ENCODE results near the gene TACR1. TPM values are rescaled to one million over a fixed set of nuclear protein-coding genes. Genes with fewer than 3 reads are reported as not detected.
A peak's percentile ranks its signal among the peaks of the same experiment; 100 is the strongest.

The TACR1 gene
- total and polyA plus RNA-seq, 2 experiments from 2014 or later: 3.5 to 7.3 TPM

GRCh38 chr2:75099521-75099922 is 99.8 kb downstream of the TACR1 start (continued):
- TF ChIP-seq, protein P1, sequence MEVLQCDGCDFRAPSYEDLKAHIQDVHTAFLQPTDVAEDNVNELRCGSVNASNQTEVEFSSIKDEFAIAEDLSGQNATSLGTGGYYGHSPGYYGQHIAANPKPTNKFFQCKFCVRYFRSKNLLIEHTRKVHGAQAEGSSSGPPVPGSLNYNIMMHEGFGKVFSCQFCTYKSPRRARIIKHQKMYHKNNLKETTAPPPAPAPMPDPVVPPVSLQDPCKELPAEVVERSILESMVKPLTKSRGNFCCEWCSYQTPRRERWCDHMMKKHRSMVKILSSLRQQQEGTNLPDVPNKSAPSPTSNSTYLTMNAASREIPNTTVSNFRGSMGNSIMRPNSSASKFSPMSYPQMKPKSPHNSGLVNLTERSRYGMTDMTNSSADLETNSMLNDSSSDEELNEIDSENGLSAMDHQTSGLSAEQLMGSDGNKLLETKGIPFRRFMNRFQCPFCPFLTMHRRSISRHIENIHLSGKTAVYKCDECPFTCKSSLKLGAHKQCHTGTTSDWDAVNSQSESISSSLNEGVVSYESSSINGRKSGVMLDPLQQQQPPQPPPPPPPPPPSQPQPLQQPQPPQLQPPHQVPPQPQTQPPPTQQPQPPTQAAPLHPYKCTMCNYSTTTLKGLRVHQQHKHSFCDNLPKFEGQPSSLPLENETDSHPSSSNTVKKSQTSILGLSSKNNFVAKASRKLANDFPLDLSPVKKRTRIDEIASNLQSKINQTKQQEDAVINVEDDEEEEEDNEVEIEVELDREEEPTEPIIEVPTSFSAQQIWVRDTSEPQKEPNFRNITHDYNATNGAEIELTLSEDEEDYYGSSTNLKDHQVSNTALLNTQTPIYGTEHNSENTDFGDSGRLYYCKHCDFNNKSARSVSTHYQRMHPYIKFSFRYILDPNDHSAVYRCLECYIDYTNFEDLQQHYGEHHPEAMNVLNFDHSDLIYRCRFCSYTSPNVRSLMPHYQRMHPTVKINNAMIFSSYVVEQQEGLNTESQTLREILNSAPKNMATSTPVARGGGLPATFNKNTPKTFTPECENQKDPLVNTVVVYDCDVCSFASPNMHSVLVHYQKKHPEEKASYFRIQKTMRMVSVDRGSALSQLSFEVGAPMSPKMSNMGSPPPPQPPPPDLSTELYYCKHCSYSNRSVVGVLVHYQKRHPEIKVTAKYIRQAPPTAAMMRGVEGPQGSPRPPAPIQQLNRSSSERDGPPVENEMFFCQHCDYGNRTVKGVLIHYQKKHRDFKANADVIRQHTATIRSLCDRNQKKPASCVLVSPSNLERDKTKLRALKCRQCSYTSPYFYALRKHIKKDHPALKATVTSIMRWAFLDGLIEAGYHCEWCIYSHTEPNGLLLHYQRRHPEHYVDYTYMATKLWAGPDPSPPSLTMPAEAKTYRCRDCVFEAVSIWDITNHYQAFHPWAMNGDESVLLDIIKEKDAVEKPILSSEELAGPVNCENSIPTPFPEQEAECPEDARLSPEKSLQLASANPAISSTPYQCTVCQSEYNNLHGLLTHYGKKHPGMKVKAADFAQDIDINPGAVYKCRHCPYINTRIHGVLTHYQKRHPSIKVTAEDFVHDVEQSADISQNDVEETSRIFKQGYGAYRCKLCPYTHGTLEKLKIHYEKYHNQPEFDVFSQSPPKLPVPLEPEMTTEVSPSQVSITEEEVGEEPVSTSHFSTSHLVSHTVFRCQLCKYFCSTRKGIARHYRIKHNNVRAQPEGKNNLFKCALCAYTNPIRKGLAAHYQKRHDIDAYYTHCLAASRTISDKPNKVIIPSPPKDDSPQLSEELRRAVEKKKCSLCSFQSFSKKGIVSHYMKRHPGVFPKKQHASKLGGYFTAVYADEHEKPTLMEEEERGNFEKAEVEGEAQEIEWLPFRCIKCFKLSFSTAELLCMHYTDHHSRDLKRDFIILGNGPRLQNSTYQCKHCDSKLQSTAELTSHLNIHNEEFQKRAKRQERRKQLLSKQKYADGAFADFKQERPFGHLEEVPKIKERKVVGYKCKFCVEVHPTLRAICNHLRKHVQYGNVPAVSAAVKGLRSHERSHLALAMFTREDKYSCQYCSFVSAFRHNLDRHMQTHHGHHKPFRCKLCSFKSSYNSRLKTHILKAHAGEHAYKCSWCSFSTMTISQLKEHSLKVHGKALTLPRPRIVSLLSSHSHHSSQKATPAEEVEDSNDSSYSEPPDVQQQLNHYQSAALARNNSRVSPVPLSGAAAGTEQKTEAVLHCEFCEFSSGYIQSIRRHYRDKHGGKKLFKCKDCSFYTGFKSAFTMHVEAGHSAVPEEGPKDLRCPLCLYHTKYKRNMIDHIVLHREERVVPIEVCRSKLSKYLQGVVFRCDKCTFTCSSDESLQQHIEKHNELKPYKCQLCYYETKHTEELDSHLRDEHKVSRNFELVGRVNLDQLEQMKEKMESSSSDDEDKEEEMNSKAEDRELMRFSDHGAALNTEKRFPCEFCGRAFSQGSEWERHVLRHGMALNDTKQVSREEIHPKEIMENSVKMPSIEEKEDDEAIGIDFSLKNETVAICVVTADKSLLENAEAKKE (CRISPR knock-in tag; IDR thresholded peaks at IDR 0.05): no peak
- TF ChIP-seq CREB1 (CRISPR knock-in tag; IDR thresholded peaks at IDR 0.05; ENCODE audit: low read depth): no peak
- TF ChIP-seq CTCF (conservative IDR thresholded peaks at IDR 0.05; ENCODE audit: low read depth in 2 of 2): no peak
- no peak for TF ChIP-seq STAT1 (IDR thresholded peaks at IDR 0.05; ENCODE audit: unreplicated experiment)

GRCh38 chr2:75098856-75099255 is 100.5 kb downstream of the TACR1 start:
- Histone ChIP-seq H3F3A (replicated peaks; ENCODE audit: low read depth) (no peaks in the 10 kb centered on the region), H3K27ac (ENCODE audit: low read depth) (no peak overlapping the region), H4K20me1 (replicated peaks; ENCODE audit: insufficient read depth) (no peaks in the 10 kb centered on the region), H3K4me1 (ENCODE audit: insufficient read depth) (no peaks in the 10 kb centered on the region), H3K27me3 (ENCODE audit: insufficient read depth) (no peaks in the 10 kb centered on the region), H3K36me3 (ENCODE audit: insufficient read depth) (no peaks in the 10 kb centered on the region), H3K4me3 (no peak overlapping the region), H3K4me2 (no peak overlapping the region), H2AFZ (no peak overlapping the region), H3K9me2 (ENCODE audit: insufficient read depth) (0 out of 2 replicates have a peak, but pooled peaks cover 6% of the 10 kb centered on the region), H3K79me2 (replicated peaks; ENCODE audit: insufficient read depth) (no peaks in the 10 kb centered on the region)
- H3K27me3 Mint-ChIP-seq (ENCODE audit: insufficient read depth, low read depth, poor library complexity): peaks cover 1% of the 10 kb centered on the region
- H3K4me1 Mint-ChIP-seq: peaks cover 7% of the 10 kb centered on the region
- H3K4me3 Mint-ChIP-seq: no peak overlapping the region
- peak; percentile 81 for ATAC-seq
- H3K27ac Mint-ChIP-seq: no peak overlapping the region
- peaks cover 5% of the 10 kb centered on the region; the same call in 2 of the 3 replicates for H3K9me3 Mint-ChIP-seq
- DNase-seq (ENCODE audit: low spot score): peak; percentile 69
- H3K36me3 Mint-ChIP-seq (ENCODE audit: low read depth): peaks cover 3% of the 10 kb centered on the region; the same call in 2 of the 3 replicates
- TF ChIP-seq CTCF (conservative IDR thresholded peaks at IDR 0.05; ENCODE audit: low read depth in 2 of 2) (peak; percentile 60 to 68), POLR2AphosphoS5 (IDR thresholded peaks at IDR 0.05; ENCODE audit: low read depth) (no peak)

Data from GM23338 (cell line).